Fibroblast of lung (primary cell): ENCODE measurements around the gene ZDHHC5. TPM values are rescaled to one million over a fixed set of nuclear protein-coding genes. Genes with fewer than 3 reads are reported as not detected.

ENCODE experiments used
- DNase-seq, 2 donors: peaks; one replicate each; pipeline versions ENCODE4 v3.0.0 to v3.0.0-alpha.2; 2010; ENCODE audit warnings: low read depth in 2 of 2
- H2AFZ ChIP-seq: 2 replicates; pipeline ENCODE4 v1.5.1; 2012; ENCODE audit warnings: low read length, control low read depth, inconsistent platforms
- H3K27ac ChIP-seq: 2 replicates; pipeline ENCODE4 v1.5.1; 2011; ENCODE audit warnings: low read length, control low read depth; ENCODE audit not compliant: insufficient read depth
- H3K27me3 ChIP-seq: 2 replicates; pipeline ENCODE4 v1.5.1; 2011; ENCODE audit warnings: mild to moderate bottlenecking, low read length; ENCODE audit not compliant: control insufficient read depth, insufficient read depth
- H3K36me3 ChIP-seq: 2 replicates; pipeline ENCODE4 v1.5.1; 2011; ENCODE audit warnings: low read length; ENCODE audit not compliant: control insufficient read depth, insufficient read depth
- H3K4me1 ChIP-seq: 2 replicates; pipeline ENCODE4 v1.5.1; 2011; ENCODE audit warnings: low read length; ENCODE audit not compliant: control insufficient read depth, insufficient read depth; ENCODE audit errors: extremely low read depth
- H3K4me2 ChIP-seq: 2 replicates; pipeline ENCODE4 v1.5.1; 2011; ENCODE audit warnings: low read length, control low read depth; ENCODE audit not compliant: insufficient read depth; ENCODE audit errors: extremely low read depth
- H3K4me3 ChIP-seq, 4 experiments: fragments of 200-600 bp in 1 of 4; sonication (generic) in 1 of 4; replicated peaks in 1 of 4; 2 replicates each; pipeline ENCODE4 v1.5.1; 2011 to 2016; ENCODE audit warnings: low read length in 4 of 4, low read depth in 3 of 4, mild to moderate bottlenecking in 3 of 4, control low read depth in 2 of 4, inconsistent platforms in 1 of 4, mixed read lengths in 1 of 4; ENCODE audit not compliant: insufficient read depth in 1 of 4; ENCODE audit errors: control extremely low read depth in 1 of 4
- H3K79me2 ChIP-seq: 2 replicates; pipeline ENCODE4 v1.5.1; 2012; ENCODE audit warnings: mild to moderate bottlenecking, low read length, inconsistent platforms; ENCODE audit not compliant: control insufficient read depth, insufficient read depth
- H3K9ac ChIP-seq: 2 replicates; pipeline ENCODE4 v1.5.1; 2011; ENCODE audit warnings: mild to moderate bottlenecking, low read length, control low read depth; ENCODE audit not compliant: insufficient read depth
- H3K9me3 ChIP-seq: 2 replicates; pipeline ENCODE4 v1.5.1; 2012; ENCODE audit warnings: low read depth, low read length; ENCODE audit not compliant: control insufficient read depth, insufficient read depth
- H4K20me1 ChIP-seq: 2 replicates; pipeline ENCODE4 v1.5.1; 2011; ENCODE audit warnings: low read length; ENCODE audit not compliant: control insufficient read depth, insufficient read depth; ENCODE audit errors: extremely low read depth
- EZH2 ChIP-seq: IDR thresholded peaks from 2 replicates; pipeline ENCODE4 v1.5.1; 2012; ENCODE audit warnings: low read length, control low read depth, mild to moderate bottlenecking; ENCODE audit errors: missing control alignments
- polyA plus RNA-seq, 2 donors: library from polyadenylated mRNA; depleted of rRNA in 1 of 2; stranded (reverse) in 1 of 2; unstranded in 1 of 2; fragments of >200 nt; gene quantifications; 2 replicates each; pipeline ENCODE4 v1.2.1, GENCODE V29; 2011 to 2012; ENCODE audit warnings: missing spikeins in 1 of 2
- total RNA-seq: library from RNA; depleted of rRNA; stranded (reverse); fragments of >200 nt; gene quantifications from 2 replicates; pipeline ENCODE4 v1.2.1, GENCODE V29; 2014
- TF ChIP-seq, protein P1 (sequence below), 2 donors: IDR thresholded peaks in 1 of 2; conservative IDR thresholded peaks in 1 of 2; 1 replicate in 1 of 2; 2 replicates in 1 of 2; pipeline ENCODE4 v1.5.1; 2011 to 2012; ENCODE audit warnings: low read length in 2 of 2, control low read depth in 1 of 2, inconsistent platforms in 1 of 2, low read depth in 1 of 2, mild to moderate bottlenecking in 1 of 2

ZDHHC5 gene
- total and polyA plus RNA-seq, 2 donors (not counting 1 experiment from before 2014, with no cell fraction given) = 33.9 to 58.9 TPM

DNA sequence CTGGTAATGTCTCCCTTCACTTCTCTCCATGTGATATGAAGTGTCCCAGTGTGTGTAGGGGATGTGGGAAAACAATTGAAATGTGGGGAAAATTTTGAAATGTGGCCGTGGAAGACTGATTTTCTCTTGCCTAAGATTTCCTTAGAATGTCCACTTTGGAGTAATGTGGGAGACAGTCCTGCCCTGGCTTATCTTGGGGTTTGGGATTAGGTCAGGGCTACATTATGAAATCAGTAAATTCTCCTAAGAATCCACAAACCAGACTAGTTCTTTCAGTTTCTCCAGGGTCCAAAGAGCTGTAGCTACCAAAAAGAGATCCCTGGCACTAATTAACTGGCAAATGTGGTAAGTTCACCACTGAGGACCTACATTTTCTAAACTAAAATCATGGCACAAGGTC is 41.0 kb upstream of the ZDHHC5 start:
- no peak overlapping the region for H2AFZ ChIP-seq
- no peaks in the 10 kb centered on the region for H3K79me2 ChIP-seq
- TF ChIP-seq EZH2 = no peak
- TF ChIP-seq, protein P1, sequence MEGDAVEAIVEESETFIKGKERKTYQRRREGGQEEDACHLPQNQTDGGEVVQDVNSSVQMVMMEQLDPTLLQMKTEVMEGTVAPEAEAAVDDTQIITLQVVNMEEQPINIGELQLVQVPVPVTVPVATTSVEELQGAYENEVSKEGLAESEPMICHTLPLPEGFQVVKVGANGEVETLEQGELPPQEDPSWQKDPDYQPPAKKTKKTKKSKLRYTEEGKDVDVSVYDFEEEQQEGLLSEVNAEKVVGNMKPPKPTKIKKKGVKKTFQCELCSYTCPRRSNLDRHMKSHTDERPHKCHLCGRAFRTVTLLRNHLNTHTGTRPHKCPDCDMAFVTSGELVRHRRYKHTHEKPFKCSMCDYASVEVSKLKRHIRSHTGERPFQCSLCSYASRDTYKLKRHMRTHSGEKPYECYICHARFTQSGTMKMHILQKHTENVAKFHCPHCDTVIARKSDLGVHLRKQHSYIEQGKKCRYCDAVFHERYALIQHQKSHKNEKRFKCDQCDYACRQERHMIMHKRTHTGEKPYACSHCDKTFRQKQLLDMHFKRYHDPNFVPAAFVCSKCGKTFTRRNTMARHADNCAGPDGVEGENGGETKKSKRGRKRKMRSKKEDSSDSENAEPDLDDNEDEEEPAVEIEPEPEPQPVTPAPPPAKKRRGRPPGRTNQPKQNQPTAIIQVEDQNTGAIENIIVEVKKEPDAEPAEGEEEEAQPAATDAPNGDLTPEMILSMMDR (conservative IDR thresholded peaks at IDR 0.05 in 1 of 2, IDR thresholded peaks at IDR 0.05 in 1 of 2; ENCODE audit: low read depth in 1 of 2, low read length in 2 of 2) = no peak
- no peak overlapping the region for H3K27ac ChIP-seq
- H3K4me3 ChIP-seq = no peak overlapping the region
- no peaks in the 10 kb centered on the region for H3K4me1 ChIP-seq
- DNase-seq = no peak
- H3K9ac ChIP-seq = no peak overlapping the region
- no peaks in the 10 kb centered on the region for H4K20me1 ChIP-seq
- H3K36me3 ChIP-seq = no peaks in the 10 kb centered on the region
- H3K4me2 ChIP-seq = no peak overlapping the region
- H3K27me3 ChIP-seq = peaks cover 8% of the 10 kb centered on the region
- H3K9me3 ChIP-seq = no peaks in the 10 kb centered on the region

DNA sequence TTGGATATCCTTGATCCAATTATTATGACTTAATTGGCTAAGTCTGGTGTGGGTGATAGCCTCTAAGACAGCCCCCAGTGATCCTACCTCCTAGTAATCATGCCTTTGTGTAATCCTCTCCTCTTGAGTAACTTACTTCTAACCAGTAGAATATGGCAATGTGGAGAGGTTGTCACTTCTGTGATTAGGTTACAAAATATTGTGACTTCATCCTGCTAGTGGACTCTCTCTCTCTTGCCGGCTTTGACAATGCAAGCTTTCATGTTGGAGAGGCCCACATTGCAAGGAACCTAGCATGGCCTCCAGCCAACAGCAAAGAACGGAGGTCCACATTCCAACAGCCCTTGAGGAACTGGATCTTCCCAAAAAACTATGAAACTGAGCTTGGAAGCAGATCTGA is 37.7 kb upstream of the ZDHHC5 start:
- Histone ChIP-seq H4K20me1 (no peaks in the 10 kb centered on the region), H3K9ac (no peak overlapping the region), H3K36me3 (no peaks in the 10 kb centered on the region), H3K4me2 (no peak overlapping the region), H3K4me1 (no peaks in the 10 kb centered on the region), H3K27ac (no peak overlapping the region), H2AFZ (no peak overlapping the region), H3K4me3 (no peak overlapping the region), H3K9me3 (no peaks in the 10 kb centered on the region), H3K79me2 (no peaks in the 10 kb centered on the region), H3K27me3 (peaks cover 14% of the 10 kb centered on the region)
- no peak for DNase-seq
- TF ChIP-seq, protein P1 (conservative IDR thresholded peaks at IDR 0.05 in 1 of 2, IDR thresholded peaks at IDR 0.05 in 1 of 2; ENCODE audit: low read depth in 1 of 2, low read length in 2 of 2) = no peak
- no peak for TF ChIP-seq EZH2

DNA sequence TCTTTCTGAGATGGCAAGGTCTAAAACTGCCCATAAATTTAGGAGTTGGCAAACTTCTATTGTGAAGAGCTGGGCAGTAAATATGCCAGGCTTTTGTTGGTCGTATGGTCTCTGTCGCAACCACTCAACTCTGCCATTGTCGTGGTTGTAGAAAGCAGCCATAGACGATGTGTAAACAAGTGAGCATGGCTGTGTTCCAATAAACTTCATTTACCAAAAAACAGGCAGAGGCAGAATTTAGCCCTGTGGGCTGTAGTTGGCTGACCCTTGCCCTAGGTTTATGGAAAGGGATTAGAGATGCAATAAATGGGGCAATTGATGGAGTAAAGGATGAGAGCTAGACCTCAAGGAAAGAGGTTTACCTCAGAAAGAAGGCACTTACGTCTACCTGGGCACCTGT is 35.8 kb upstream of the ZDHHC5 start:
- no peaks in the 10 kb centered on the region for H3K4me1 ChIP-seq
- no peaks in the 10 kb centered on the region for H3K36me3 ChIP-seq
- H2AFZ ChIP-seq = no peak overlapping the region
- H3K4me3 ChIP-seq = no peak overlapping the region
- no peaks in the 10 kb centered on the region for H3K9me3 ChIP-seq
- DNase-seq = no peak
- no peak overlapping the region for H3K27ac ChIP-seq
- H4K20me1 ChIP-seq = no peaks in the 10 kb centered on the region
- no peak overlapping the region for H3K9ac ChIP-seq
- H3K4me2 ChIP-seq = no peak overlapping the region
- peaks cover 14% of the 10 kb centered on the region for H3K27me3 ChIP-seq
- TF ChIP-seq, protein P1 (conservative IDR thresholded peaks at IDR 0.05 in 1 of 2, IDR thresholded peaks at IDR 0.05 in 1 of 2; ENCODE audit: low read depth in 1 of 2, low read length in 2 of 2) = no peak
- TF ChIP-seq EZH2 = no peak
- no peaks in the 10 kb centered on the region for H3K79me2 ChIP-seq
